ENCODE data around the gene GPBAR1. TPM values are rescaled to one million over a fixed set of nuclear protein-coding genes. Genes with fewer than 3 reads are reported as not detected.

Gene GPBAR1
- polyA plus RNA-seq, 1 of the 3 experiments (the other 2 are of a cell fraction), result 0.13 TPM

GRCh38 chr2:218233543-218233942 lies 27.3 kb upstream of the GPBAR1 start:
- Histone ChIP-seq H3K4me2 (no peak overlapping the region), H3F3A (replicated peaks; ENCODE audit: insufficient read depth) (peaks cover 29% of the 10 kb centered on the region), H3K9me2 (no peaks in the 10 kb centered on the region), H3K27me3 (ENCODE audit: insufficient read depth) (no peaks in the 10 kb centered on the region), H3K9ac (no peak overlapping the region), H3K36me3 (replicated peaks in 1 of 2; ENCODE audit: control insufficient read depth in 1 of 2, insufficient read depth in 2 of 2, low read length in 1 of 2) (peaks cover 60 to 91% of the 10 kb centered on the region in 2 experiments), H3K4me3 (ENCODE audit: low read depth in 2 of 2, low read length in 1 of 2) (no peak overlapping the region), H4K20me1 (ENCODE audit: insufficient read depth) (no peaks in the 10 kb centered on the region; the same call in 1 of the 2 replicates), H2AFZ (ENCODE audit: low read depth) (no peak overlapping the region), H3K4me1 (ENCODE audit: control insufficient read depth in 1 of 2, insufficient read depth in 2 of 2, low read depth in 1 of 2, low read length in 1 of 2) (peaks cover 0 to 19% of the 10 kb centered on the region in 2 experiments), H3K9me3 (no peaks in the 10 kb centered on the region), H3K27ac (ENCODE audit: low read depth in 2 of 2, low read length in 1 of 2) (peak overlapping the region in 1 of 2 experiments; percentile 0; a peak in 1 of 4 replicates), H3K79me2 (ENCODE audit: insufficient read depth) (peaks cover 77% of the 10 kb centered on the region)
- 97% methylated on average over 4 of the region's 4 CpGs for WGBS (ENCODE audit: low lambda C conversion rate)
- TF ChIP-seq TCF12 (IDR thresholded peaks at IDR 0.05), result no peak
- no peak for TF ChIP-seq ELF1 (IDR thresholded peaks at IDR 0.05)
- ChIA-PET POLR2A (no interaction called here), CTCF (interaction anchor here (1.2 kb wide), 1 partner anchor 24 kb away, joined by 3 read pairs; no protein-coding TSS in a partner anchor)
- DNase-seq, result no peak

DNA sequence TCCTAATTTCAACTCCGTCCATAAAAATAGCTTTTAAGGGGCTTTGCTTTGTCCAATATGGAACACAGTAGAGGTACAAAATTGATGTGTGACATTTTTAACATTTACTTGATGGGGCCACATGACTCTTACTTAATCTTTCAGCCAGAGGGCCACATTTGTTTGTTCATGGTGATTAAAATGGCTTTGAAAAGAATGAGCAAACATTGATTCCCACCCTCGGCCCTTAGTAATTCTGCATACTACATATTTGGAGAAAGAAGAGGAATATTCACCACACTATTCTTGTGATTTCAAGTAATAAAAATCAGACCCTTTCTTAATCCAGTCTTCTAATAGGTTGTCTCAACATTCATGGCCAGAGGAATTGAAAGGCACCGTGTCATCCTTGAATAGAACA lies 26.3 kb upstream of the GPBAR1 start:
- Histone ChIP-seq H3K79me2 (ENCODE audit: insufficient read depth) (peaks cover 84% of the 10 kb centered on the region), H3K9ac (no peak overlapping the region), H3K9me3 (no peaks in the 10 kb centered on the region), H3F3A (replicated peaks; ENCODE audit: insufficient read depth) (peaks cover 20% of the 10 kb centered on the region), H3K36me3 (replicated peaks in 1 of 2; ENCODE audit: control insufficient read depth in 1 of 2, insufficient read depth in 2 of 2, low read length in 1 of 2) (peaks cover 65 to 98% of the 10 kb centered on the region in 2 experiments), H4K20me1 (ENCODE audit: insufficient read depth) (no peaks in the 10 kb centered on the region; the same call in 1 of the 2 replicates), H3K4me2 (no peak overlapping the region), H2AFZ (ENCODE audit: low read depth) (no peak overlapping the region), H3K9me2 (no peaks in the 10 kb centered on the region), H3K27me3 (ENCODE audit: insufficient read depth) (no peaks in the 10 kb centered on the region), H3K27ac (ENCODE audit: low read depth in 2 of 2, low read length in 1 of 2) (no peak overlapping the region), H3K4me3 (ENCODE audit: low read depth in 2 of 2, low read length in 1 of 2) (no peak overlapping the region), H3K4me1 (ENCODE audit: control insufficient read depth in 1 of 2, insufficient read depth in 2 of 2, low read depth in 1 of 2, low read length in 1 of 2) (peaks cover 0 to 12% of the 10 kb centered on the region in 2 experiments; a peak in 2 of 4 replicates)
- ChIA-PET POLR2A (no interaction called here), CTCF (no interaction called here)
- DNase-seq, result no peak
- WGBS (ENCODE audit: low lambda C conversion rate), result 65% methylated on average over 3 of the region's 3 CpGs
- no peak for TF ChIP-seq CTCF (IDR thresholded peaks at IDR 0.05)
- TF ChIP-seq, protein P1, sequence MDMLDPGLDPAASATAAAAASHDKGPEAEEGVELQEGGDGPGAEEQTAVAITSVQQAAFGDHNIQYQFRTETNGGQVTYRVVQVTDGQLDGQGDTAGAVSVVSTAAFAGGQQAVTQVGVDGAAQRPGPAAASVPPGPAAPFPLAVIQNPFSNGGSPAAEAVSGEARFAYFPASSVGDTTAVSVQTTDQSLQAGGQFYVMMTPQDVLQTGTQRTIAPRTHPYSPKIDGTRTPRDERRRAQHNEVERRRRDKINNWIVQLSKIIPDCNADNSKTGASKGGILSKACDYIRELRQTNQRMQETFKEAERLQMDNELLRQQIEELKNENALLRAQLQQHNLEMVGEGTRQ (IDR thresholded peaks at IDR 0.05; ENCODE audit: borderline replicate concordance, low read depth, low read length), result no peak
- TF ChIP-seq, protein P2, sequence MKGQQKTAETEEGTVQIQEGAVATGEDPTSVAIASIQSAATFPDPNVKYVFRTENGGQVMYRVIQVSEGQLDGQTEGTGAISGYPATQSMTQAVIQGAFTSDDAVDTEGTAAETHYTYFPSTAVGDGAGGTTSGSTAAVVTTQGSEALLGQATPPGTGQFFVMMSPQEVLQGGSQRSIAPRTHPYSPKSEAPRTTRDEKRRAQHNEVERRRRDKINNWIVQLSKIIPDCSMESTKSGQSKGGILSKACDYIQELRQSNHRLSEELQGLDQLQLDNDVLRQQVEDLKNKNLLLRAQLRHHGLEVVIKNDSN (IDR thresholded peaks at IDR 0.05; ENCODE audit: borderline replicate concordance, low read depth), result no peak
- TF ChIP-seq SIN3A (IDR thresholded peaks at IDR 0.05; ENCODE audit: borderline replicate concordance, low read depth, low read length), result no peak
- TF ChIP-seq RAD21 (IDR thresholded peaks at IDR 0.05; ENCODE audit: low read length), result no peak

GRCh38 chr2:218235017-218235416 lies 25.8 kb upstream of the GPBAR1 start:
- Histone ChIP-seq H3K27ac (ENCODE audit: low read depth in 2 of 2, low read length in 1 of 2) (no peak overlapping the region), H4K20me1 (ENCODE audit: insufficient read depth) (no peaks in the 10 kb centered on the region), H3K4me1 (ENCODE audit: control insufficient read depth in 1 of 2, insufficient read depth in 2 of 2, low read depth in 1 of 2, low read length in 1 of 2) (peaks cover 0 to 7% of the 10 kb centered on the region in 2 experiments; a peak in 2 of 4 replicates), H3K9ac (no peak overlapping the region), H3K79me2 (ENCODE audit: insufficient read depth) (peaks cover 83% of the 10 kb centered on the region), H3K4me2 (no peak overlapping the region), H3F3A (replicated peaks; ENCODE audit: insufficient read depth) (peaks cover 15% of the 10 kb centered on the region), H3K9me3 (no peaks in the 10 kb centered on the region), H2AFZ (ENCODE audit: low read depth) (no peak overlapping the region), H3K4me3 (ENCODE audit: low read depth in 2 of 2, low read length in 1 of 2) (no peak overlapping the region), H3K27me3 (ENCODE audit: insufficient read depth) (no peaks in the 10 kb centered on the region), H3K9me2 (no peaks in the 10 kb centered on the region), H3K36me3 (replicated peaks in 1 of 2; ENCODE audit: control insufficient read depth in 1 of 2, insufficient read depth in 2 of 2, low read length in 1 of 2) (peaks cover 65 to 98% of the 10 kb centered on the region in 2 experiments)
- DNase-seq, result no peak
- ChIA-PET CTCF (interaction anchor here (0.6 to 1.4 kb wide), 2 partner anchors 37 to 53 kb away, joined by 3 read pairs; no protein-coding TSS in a partner anchor), POLR2A (no interaction called here)
- WGBS (ENCODE audit: low lambda C conversion rate), result 97% methylated on average over 2 of the region's 2 CpGs
- TF ChIP-seq TCF12 (IDR thresholded peaks at IDR 0.05), result no peak
- TF ChIP-seq, protein P2 (IDR thresholded peaks at IDR 0.05; ENCODE audit: borderline replicate concordance, low read depth), result no peak
- TF ChIP-seq MEF2A (IDR thresholded peaks at IDR 0.05; ENCODE audit: borderline replicate concordance, low read depth), result no peak
- TF ChIP-seq SMC3 (IDR thresholded peaks at IDR 0.05; ENCODE audit: low read depth, low read length), result no peak
- no peak for TF ChIP-seq TEAD4 (IDR thresholded peaks at IDR 0.05; ENCODE audit: borderline replicate concordance, insufficient read depth)
- TF ChIP-seq RXRA (IDR thresholded peaks at IDR 0.05; ENCODE audit: borderline replicate concordance, low read depth), result no peak
- TF ChIP-seq MAX (IDR thresholded peaks at IDR 0.05; ENCODE audit: low read depth), result no peak
- TF ChIP-seq YY1 (IDR thresholded peaks at IDR 0.05; ENCODE audit: low read depth), result no peak
- no peak for TF ChIP-seq CHD2 (IDR thresholded peaks at IDR 0.05; ENCODE audit: low read length, partially characterized antibody)
- no peak for TF ChIP-seq JUND (IDR thresholded peaks at IDR 0.05)
- TF ChIP-seq PBX3 (IDR thresholded peaks at IDR 0.05), result no peak
- no peak for TF ChIP-seq EZH2phosphoT487 (IDR thresholded peaks at IDR 0.05; ENCODE audit: borderline replicate concordance, low read depth)

Data from SK-N-SH (cell line).